Upper lobe of left lung (tissue), 4 donors: Measurements from ENCODE around the gene SRBD1.

Experiments
- CTCF ChIP-seq, 6 experiments: fragments of 450-650 bp in 4 of 6; fragments of 200-600 bp in 2 of 6; sonication (generic) in 2 of 6; IDR thresholded peaks; one replicate each; pipeline ENCODE4 v1.5.1; 2016 to 2019; ENCODE audit warnings: antibody characterized with exemption in 6 of 6
- POLR2AphosphoS5 ChIP-seq, 2 donors: sonication (generic); formaldehyde crosslinking; IDR thresholded peaks; one replicate each; pipeline ENCODE4 v1.5.1; 2017; ENCODE audit warnings: antibody characterized with exemption in 2 of 2

DNA sequence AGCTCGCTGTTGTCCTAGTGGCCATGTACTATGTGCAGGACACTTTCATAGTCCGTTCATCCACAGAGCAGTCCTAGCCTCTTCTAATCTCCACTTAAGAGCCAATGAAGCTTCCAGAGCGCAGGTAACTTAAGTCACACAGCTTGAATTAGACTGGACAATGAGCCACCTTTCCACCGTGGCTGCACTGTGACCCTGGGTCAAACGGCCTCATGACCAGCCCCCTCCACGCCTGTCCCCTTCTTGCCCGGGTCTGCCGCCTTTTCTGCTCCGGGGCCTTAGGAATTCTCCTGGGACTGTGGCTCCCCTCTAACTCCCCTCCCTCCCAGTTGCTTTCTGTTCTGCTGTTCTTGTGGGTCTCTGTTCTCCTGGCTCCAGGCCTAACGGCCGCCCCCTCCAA is 32.0 kb upstream of the SRBD1 start:
- TF ChIP-seq POLR2AphosphoS5 (IDR thresholded peaks at IDR 0.05) (no peak), CTCF (IDR thresholded peaks at IDR 0.05) (no peak)
